AG04450 (cell line): ENCODE measurements around the gene LATS1. TPM values are rescaled to one million over a fixed set of nuclear protein-coding genes. Genes with fewer than 3 reads are reported as not detected.
"Not testable (repeated sequence)": the region's sequence is repeated elsewhere in the genome, so short reads cannot be mapped to it uniquely, and the experiment has no call there.

ENCODE experiments used
- CTCF ChIA-PET: fragments of 300-600, 350-600 bp; formaldehyde crosslinking; extraction: SDS; loops from one replicate; lab custom pipeline; 2022; ENCODE audit warnings: antibody characterized with exemption, inconsistent platforms; lab: Charles Lee
- POLR2A ChIA-PET: fragments of 350-600 bp; formaldehyde crosslinking; extraction: SDS; loops from one replicate; lab custom pipeline; 2021; ENCODE audit warnings: antibody characterized with exemption, inconsistent platforms; lab: Yijun Ruan, JAX
- DNase-seq: peaks from one replicate; pipeline ENCODE4 v3.0.0-alpha.2; 2011; ENCODE audit warnings: low read depth, low spot score
- H3K27ac ChIP-seq: one replicate; pipeline ENCODE4 v1.5.1; 2012; ENCODE audit warnings: low read depth, low read length, control low read depth
- H3K27me3 ChIP-seq: one replicate; pipeline ENCODE4 v1.6.0; 2012; ENCODE audit warnings: low read length; ENCODE audit not compliant: control insufficient read depth, insufficient read depth
- H3K4me3 ChIP-seq: 2 replicates; pipeline ENCODE4 v1.5.1; 2011; ENCODE audit warnings: mild to moderate bottlenecking, low read depth, low read length, control low read depth
- H3K9me3 ChIP-seq: 2 replicates; pipeline ENCODE4 v1.5.1; 2012; ENCODE audit warnings: low read length; ENCODE audit not compliant: control insufficient read depth, insufficient read depth
- CTCF ChIP-seq: IDR thresholded peaks from 2 replicates; pipeline ENCODE4 v1.5.1; 2011; ENCODE audit warnings: low read depth, low read length, control low read depth, inconsistent platforms
- polyA plus RNA-seq: library from polyadenylated mRNA; depleted of rRNA; stranded (reverse); fragments of >200 nt; gene quantifications from 2 replicates; pipeline ENCODE4 v1.2.3, GENCODE V29; 2011

LATS1 gene
- polyA plus RNA-seq, 1 experiment = 17.6 TPM

- DNase-seq = no peak
- POLR2A ChIA-PET = no interaction called here
- no peak for TF ChIP-seq CTCF
- Histone ChIP-seq H3K27me3 (no peaks in the 10 kb centered on the region), H3K9me3 (no peaks in the 10 kb centered on the region), H3K27ac (no peak overlapping the region), H3K4me3 (no peak overlapping the region)
- CTCF ChIA-PET = no interaction called here
Observed at GRCh38 chr6:149756261-149756636, 38.3 kb upstream of the LATS1 start.

DNA sequence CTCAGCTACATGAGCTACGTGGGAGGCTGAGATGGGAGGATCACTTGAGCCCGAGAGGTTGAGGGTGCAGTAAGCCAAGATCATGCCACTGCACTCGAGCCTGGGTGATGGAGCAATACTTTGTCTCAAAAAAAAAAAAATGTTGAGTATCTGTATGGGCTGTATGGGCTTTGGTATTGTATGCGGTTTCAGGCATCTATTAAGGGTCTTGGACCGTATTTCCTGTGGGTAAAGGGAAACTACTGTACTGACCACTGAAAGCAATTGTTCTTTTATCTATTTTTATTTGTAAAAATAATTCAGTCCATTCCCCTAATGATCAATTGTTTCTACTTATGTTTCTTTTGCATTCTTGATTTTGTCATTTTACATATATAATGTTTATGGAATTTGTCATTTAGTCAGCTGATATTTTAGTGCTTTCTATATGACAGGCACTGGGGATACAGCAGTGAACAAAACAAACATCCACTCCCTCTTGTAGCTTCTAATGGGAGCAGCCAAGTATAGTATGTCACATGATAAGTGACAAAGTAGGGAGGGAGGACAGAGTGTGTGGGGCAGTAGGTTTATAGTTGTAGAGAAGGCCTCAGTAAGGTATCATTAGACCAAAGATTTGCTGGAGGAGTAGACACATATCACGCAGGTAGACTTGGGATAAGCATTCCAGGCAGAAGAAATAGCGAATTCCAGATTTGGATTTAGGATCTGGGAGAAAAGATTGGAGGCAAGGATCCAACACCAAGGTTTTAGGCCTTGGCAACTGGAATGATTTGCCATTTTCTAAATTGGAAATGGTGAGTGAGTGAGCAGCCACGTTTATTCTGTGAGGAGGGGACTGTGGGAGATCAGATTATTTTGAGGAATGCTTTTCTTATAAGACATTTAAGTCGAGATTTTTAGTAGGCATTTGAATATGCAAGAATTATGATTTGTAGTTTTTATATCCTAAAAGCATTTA lies 37.7 kb upstream of the LATS1 start:
- Histone ChIP-seq H3K27me3 (no peaks in the 10 kb centered on the region), H3K9me3 (no peaks in the 10 kb centered on the region), H3K27ac (no peak overlapping the region), H3K4me3 (no peak overlapping the region)
- DNase-seq = no peak
- ChIA-PET POLR2A (no interaction called here), CTCF (no interaction called here)
- TF ChIP-seq CTCF = no peak

DNA sequence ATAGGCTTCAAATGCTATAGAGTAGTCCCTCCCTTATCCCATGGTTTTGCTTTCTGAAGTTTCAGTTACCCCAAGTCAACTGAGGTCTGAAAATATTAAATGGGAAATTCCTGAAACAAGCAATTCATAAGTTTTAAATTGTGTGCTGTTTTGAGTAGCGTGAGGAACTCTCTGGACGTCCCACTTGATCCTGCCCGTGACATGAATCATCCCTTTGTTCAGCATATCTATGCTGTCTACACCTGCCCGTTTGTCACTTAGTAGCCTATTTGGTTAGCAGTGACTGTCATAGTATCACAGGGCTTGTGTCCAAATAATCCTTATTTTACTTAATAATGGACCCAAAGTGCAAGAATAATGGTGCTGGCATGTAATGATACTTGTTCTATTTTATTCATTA lies 36.6 kb upstream of the LATS1 start:
- no peaks in the 10 kb centered on the region for H3K27me3 ChIP-seq
- no peak for DNase-seq
- H3K9me3 ChIP-seq = peaks cover 3% of the 10 kb centered on the region; the same call in 1 of the 2 replicates
- ChIA-PET CTCF (no interaction called here), POLR2A (no interaction called here)
- no peak overlapping the region for H3K27ac ChIP-seq
- no peak for TF ChIP-seq CTCF
- H3K4me3 ChIP-seq = no peak overlapping the region

DNA sequence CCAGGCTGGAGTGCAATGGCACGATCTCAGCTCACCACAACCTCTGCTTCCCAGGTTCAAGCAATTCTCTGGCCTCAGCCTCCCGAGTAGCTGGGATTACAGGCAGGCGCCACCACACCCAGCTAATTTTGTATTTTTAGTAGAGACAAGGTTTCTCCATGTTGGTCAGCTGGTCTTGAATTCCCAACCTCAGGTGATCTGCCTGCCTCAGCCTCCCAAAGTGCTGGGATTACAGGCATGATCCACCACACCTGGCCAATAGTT lies 35.4 kb upstream of the LATS1 start:
- H3K27ac ChIP-seq, H3K9me3 ChIP-seq, H3K4me3 ChIP-seq, H3K27me3 ChIP-seq, DNase-seq: not testable (repeated sequence)
- ChIA-PET CTCF (interaction anchor here (0.6 to 1.6 kb wide), 3 partner anchors 29 to 193 kb away, joined by 3 to 4 read pairs (median 4); no protein-coding TSS in a partner anchor), POLR2A (interaction anchor here (0.7 kb wide), 1 partner anchor 87 kb away, joined by 4 read pairs; no protein-coding TSS in a partner anchor)

DNA sequence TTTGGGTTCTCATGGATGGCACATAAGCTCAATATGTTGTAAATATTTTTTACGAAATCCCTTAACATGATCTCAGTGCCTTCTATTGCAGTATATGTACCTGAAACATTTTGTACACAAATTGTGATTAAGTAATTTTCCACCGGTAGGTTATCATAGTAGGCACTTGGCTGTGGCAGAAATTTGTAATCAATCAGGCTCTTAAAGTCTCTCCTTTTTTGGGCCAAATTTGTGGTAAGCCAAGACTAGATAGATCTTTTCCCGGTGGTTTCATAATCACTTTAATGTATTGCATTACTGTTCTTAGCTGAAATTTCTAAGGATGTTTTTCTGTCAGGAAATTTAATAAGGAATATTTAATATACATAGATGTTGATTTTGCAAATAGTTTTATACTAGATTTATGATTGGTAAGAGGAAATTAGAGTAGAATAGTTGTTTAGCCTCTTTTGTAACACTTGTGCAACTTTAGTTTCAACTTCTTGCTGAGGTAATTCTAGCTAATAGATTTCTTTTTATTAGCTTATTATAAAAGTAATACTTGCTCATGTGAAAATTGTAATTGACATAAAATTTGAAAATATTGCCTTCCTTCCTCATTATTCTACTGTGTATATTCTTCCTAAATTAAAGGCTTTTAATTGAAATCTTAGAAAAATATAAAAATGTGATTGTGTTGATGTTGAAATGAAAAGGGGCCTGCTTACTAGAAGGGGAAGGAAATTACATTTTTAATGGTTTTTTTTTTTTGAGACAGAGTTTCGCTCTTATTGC lies 34.9 kb upstream of the LATS1 start:
- no peak for TF ChIP-seq CTCF
- Histone ChIP-seq H3K4me3 (no peak overlapping the region), H3K9me3 (peaks cover 3% of the 10 kb centered on the region; the same call in 1 of the 2 replicates), H3K27ac (no peak overlapping the region), H3K27me3 (no peaks in the 10 kb centered on the region)
- CTCF ChIA-PET = interaction anchor here (0.5 to 1.6 kb wide), 4 partner anchors 28 to 192 kb away, joined by 3 to 4 read pairs (median 4); no protein-coding TSS in a partner anchor
- DNase-seq = no peak
- POLR2A ChIA-PET = interaction anchor here (0.7 kb wide), 1 partner anchor 88 kb away, joined by 4 read pairs; no protein-coding TSS in a partner anchor

GRCh38 chr6:149751920-149752319 lies 34.0 kb upstream of the LATS1 start:
- H3K4me3 ChIP-seq, H3K27ac ChIP-seq, POLR2A ChIA-PET, DNase-seq, CTCF ChIA-PET, H3K9me3 ChIP-seq, H3K27me3 ChIP-seq: not testable (repeated sequence)
